K562 (cell line): Measurements from ENCODE around the gene TREH. TPM values are rescaled to one million over a fixed set of nuclear protein-coding genes. Genes with fewer than 3 reads are reported as not detected.
A peak's percentile ranks its signal among the peaks of the same experiment; 100 is the strongest.

Experiments
- ELF4 ChIP-seq: fragments of 450-650 bp; formaldehyde crosslinking; IDR thresholded peaks from 2 replicates; pipeline ENCODE4 v1.4.0; 2022; ENCODE audit warnings: missing genetic modification characterization
- FOXK2 ChIP-seq, 2 experiments: fragments of 450-650 bp; IDR thresholded peaks in 1 of 2; conservative IDR thresholded peaks in 1 of 2; 2 replicates each; pipeline ENCODE4 v1.6.1; 2016; ENCODE audit warnings: low read depth in 2 of 2, mild to moderate bottlenecking in 1 of 2
- HDAC2 ChIP-seq: fragments of 450-650 bp; IDR thresholded peaks from 2 replicates; pipeline ENCODE4 v1.6.1; 2016; ENCODE audit warnings: mild to moderate bottlenecking
- HNRNPK ChIP-seq: fragments of 200-400 bp; formaldehyde crosslinking; IDR thresholded peaks from one replicate; pipeline ENCODE4 v1.6.1; 2018; ENCODE audit warnings: mild to moderate bottlenecking, low read depth, low read length; ENCODE audit not compliant: poor library complexity, severe bottlenecking
- LARP7 ChIP-seq: fragments of 450-650 bp; IDR thresholded peaks from 2 replicates; pipeline ENCODE4 v1.6.1; 2016
- MEF2A ChIP-seq: IDR thresholded peaks from 2 replicates; pipeline ENCODE4 v1.6.1; 2011; ENCODE audit warnings: low read depth, mild to moderate bottlenecking, low read length, moderate library complexity; ENCODE audit not compliant: control insufficient read depth
- NFE2L1 ChIP-seq: fragments of 450-650 bp; IDR thresholded peaks from 2 replicates; pipeline ENCODE4 v1.6.1; 2016; ENCODE audit warnings: missing genetic modification characterization, low read depth, mild to moderate bottlenecking, missing compliant biosample characterization, moderate library complexity, borderline replicate concordance
- NFRKB ChIP-seq: fragments of 450-650 bp; IDR thresholded peaks from 2 replicates; pipeline ENCODE4 v1.6.1; 2016; ENCODE audit warnings: low read depth
- PHF8 ChIP-seq: fragments of 200-600 bp; sonication (generic); IDR thresholded peaks from 2 replicates; pipeline ENCODE4 v1.6.1; 2012; ENCODE audit warnings: mixed run types, mild to moderate bottlenecking, inconsistent platforms, low read length, moderate library complexity, borderline replicate concordance
- PURB ChIP-seq: sonication (generic); formaldehyde crosslinking; IDR thresholded peaks from 2 replicates; pipeline ENCODE4 v1.9.0; 2021; ENCODE audit warnings: low read depth, mild to moderate bottlenecking, missing genetic modification reagents
- RBM25 ChIP-seq: fragments of 200-400 bp; formaldehyde crosslinking; IDR thresholded peaks from 2 replicates; pipeline ENCODE4 v1.6.1; 2018; ENCODE audit warnings: low read length, low read depth, moderate library complexity; ENCODE audit not compliant: severe bottlenecking
- SIRT6 ChIP-seq: IDR thresholded peaks from one replicate; pipeline ENCODE4 v1.6.1; 2012; ENCODE audit warnings: low read depth, mild to moderate bottlenecking, control low read depth, inconsistent platforms, low read length, moderate library complexity
- SMARCA5 ChIP-seq: fragments of 450-650 bp; IDR thresholded peaks from 2 replicates; pipeline ENCODE4 v1.6.1; 2016
- SRSF7 ChIP-seq: fragments of 200-400 bp; formaldehyde crosslinking; optimal IDR thresholded peaks from 2 replicates; pipeline ENCODE3; 2017; ENCODE audit warnings: mild to moderate bottlenecking, low read depth, low read length
- SRSF9 ChIP-seq: fragments of 200-400 bp; formaldehyde crosslinking; IDR thresholded peaks from 2 replicates; pipeline ENCODE4 v1.6.1; 2017; ENCODE audit warnings: low read depth, low read length, borderline replicate concordance
- TBP ChIP-seq: optimal IDR thresholded peaks from 2 replicates; pipeline ENCODE3; 2011; ENCODE audit warnings: low read depth, low read length, improper control_type of control experiment
- YY1 ChIP-seq, 3 experiments: IDR thresholded peaks; 2 replicates each; pipeline ENCODE4 v1.6.1; 2011; ENCODE audit warnings: low read length in 2 of 3, mild to moderate bottlenecking in 2 of 3, moderate library complexity in 2 of 3, borderline replicate concordance in 1 of 3, control low read depth in 1 of 3, low read depth in 1 of 3; ENCODE audit not compliant: insufficient read depth in 3 of 3, insufficient replicate concordance in 2 of 3, control insufficient read depth in 1 of 3, insufficient read length in 1 of 3; ENCODE audit errors: extremely low read depth in 1 of 3
- ZNF165 ChIP-seq: fragments of 250-450 bp; sonication (Bioruptor Pico); IDR thresholded peaks from 2 replicates; pipeline ENCODE4 v1.4.0; 2020; ENCODE audit warnings: borderline replicate concordance
- ZNF274 ChIP-seq: IDR thresholded peaks from 2 replicates; pipeline ENCODE4 v1.6.1; 2011; ENCODE audit warnings: low read depth, mild to moderate bottlenecking, low read length, moderate library complexity, borderline replicate concordance
- ZNF41 ChIP-seq: fragments of 250-450 bp; sonication (Bioruptor Pico); conservative IDR thresholded peaks from 2 replicates; pipeline ENCODE4 v1.4.0; 2020; ENCODE audit warnings: mild to moderate bottlenecking
- polyA plus RNA-seq, 8 experiments: library from polyadenylated mRNA; depleted of rRNA in 4 of 8; stranded (reverse) in 5 of 8; unstranded in 3 of 8; fragments of >200 nt; fragmentation: Nextera tagmentation in 2 of 8; fragmentation: Illumina TruSeq in 1 of 8; extraction: Ambion mirVana in 2 of 8; extraction: Trizol in 1 of 8; gene quantifications; 2 replicates each; pipeline versions ENCODE4 v1.2.1 to v1.2.3, GENCODE V29; 2011 to 2014; ENCODE audit warnings: inconsistent platforms in 1 of 8, missing spikeins in 1 of 8
- total RNA-seq, 7 experiments: library from RNA; depleted of rRNA in 6 of 7; stranded (reverse); fragments of >200 nt in 6 of 7; fragmentation: Illumina TruSeq in 2 of 7; extraction: Trizol in 2 of 7; gene quantifications; 2 replicates each; pipeline versions ENCODE4 v1.2.1 to v1.2.3, GENCODE V29; 2011 to 2021; ENCODE audit warnings: low replicate concordance in 1 of 7
- TF ChIP-seq, protein P1 (sequence below): fragments of 150-350 bp; IDR thresholded peaks from 2 replicates; pipeline ENCODE4 v1.6.1; 2014; ENCODE audit warnings: low read depth, mild to moderate bottlenecking, low read length, borderline replicate concordance
- TF ChIP-seq, protein P2 (sequence below): fragments of 450-650 bp; IDR thresholded peaks from 2 replicates; pipeline ENCODE4 v1.6.1; 2016; ENCODE audit warnings: low read depth, mild to moderate bottlenecking, moderate library complexity
- TF ChIP-seq, protein P3 (sequence below): IDR thresholded peaks from 3 replicates; pipeline ENCODE4 v1.6.1; 2011; ENCODE audit warnings: borderline replicate concordance, mild to moderate bottlenecking; ENCODE audit not compliant: insufficient read length, insufficient read depth

The TREH gene
- total and polyA plus RNA-seq, 9 of the 15 experiments (the other 6 are each of a cell fraction or from before 2014, with no cell fraction given): 0.09 to 0.20 (median 0.11) TPM; not detected in 6

DNA sequence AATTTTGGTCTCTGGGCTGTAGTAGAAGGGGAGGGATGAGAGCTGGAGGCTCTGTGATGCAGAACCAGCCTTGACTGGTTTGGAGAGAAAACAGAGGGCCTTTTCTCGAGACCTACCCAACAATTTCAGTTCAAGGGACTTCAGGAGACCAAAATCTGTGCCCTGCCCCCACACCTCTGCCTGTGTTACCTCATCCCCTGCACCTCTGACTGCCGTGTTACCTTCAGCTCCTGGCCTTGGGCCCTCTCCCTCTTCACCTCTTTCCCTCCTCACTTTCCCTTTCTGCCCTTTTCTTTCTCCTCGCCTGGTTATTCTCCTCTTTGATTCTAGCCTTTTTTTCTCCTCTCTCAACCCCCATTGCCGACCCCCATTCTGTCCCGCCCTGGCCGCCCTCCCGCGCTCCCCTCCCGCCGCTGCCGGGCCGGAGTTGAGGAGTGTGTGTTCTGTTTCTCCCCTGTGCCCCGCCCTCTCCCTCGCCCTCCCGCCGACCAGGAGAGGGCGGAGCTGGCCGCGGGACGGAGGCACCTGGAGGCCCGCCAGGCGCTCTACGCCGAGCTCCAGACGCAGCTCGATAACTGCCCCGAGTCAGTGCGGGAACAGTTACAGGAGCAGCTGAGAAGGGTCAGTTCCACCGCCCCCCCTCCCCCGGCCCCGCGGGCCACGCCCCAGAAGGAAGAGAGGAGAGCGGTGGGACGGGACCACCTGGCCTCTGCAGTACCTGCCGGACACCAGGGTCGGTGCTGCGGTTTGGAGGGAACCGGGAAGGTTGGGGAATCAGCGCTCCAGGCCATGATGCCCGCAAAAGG lies 44.8 kb downstream of the TREH start (continued):
- TF ChIP-seq, protein P1, sequence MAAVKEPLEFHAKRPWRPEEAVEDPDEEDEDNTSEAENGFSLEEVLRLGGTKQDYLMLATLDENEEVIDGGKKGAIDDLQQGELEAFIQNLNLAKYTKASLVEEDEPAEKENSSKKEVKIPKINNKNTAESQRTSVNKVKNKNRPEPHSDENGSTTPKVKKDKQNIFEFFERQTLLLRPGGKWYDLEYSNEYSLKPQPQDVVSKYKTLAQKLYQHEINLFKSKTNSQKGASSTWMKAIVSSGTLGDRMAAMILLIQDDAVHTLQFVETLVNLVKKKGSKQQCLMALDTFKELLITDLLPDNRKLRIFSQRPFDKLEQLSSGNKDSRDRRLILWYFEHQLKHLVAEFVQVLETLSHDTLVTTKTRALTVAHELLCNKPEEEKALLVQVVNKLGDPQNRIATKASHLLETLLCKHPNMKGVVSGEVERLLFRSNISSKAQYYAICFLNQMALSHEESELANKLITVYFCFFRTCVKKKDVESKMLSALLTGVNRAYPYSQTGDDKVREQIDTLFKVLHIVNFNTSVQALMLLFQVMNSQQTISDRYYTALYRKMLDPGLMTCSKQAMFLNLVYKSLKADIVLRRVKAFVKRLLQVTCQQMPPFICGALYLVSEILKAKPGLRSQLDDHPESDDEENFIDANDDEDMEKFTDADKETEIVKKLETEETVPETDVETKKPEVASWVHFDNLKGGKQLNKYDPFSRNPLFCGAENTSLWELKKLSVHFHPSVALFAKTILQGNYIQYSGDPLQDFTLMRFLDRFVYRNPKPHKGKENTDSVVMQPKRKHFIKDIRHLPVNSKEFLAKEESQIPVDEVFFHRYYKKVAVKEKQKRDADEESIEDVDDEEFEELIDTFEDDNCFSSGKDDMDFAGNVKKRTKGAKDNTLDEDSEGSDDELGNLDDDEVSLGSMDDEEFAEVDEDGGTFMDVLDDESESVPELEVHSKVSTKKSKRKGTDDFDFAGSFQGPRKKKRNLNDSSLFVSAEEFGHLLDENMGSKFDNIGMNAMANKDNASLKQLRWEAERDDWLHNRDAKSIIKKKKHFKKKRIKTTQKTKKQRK: no peak
- TF ChIP-seq NFE2L1 (tag): no peak
- TF ChIP-seq SRSF7: no peak
- TF ChIP-seq ZNF274: no peak
- no peak for TF ChIP-seq ZNF165 (CRISPR knock-in tag)
- TF ChIP-seq ZNF41 (CRISPR knock-in tag): no peak
- 0 out of 4 replicates have a peak, but pooled peaks have one; percentile 33 to 35 for TF ChIP-seq FOXK2 (conservative IDR thresholded peaks at IDR 0.05 in 1 of 2, IDR thresholded peaks at IDR 0.05 in 1 of 2; ENCODE audit: low read depth in 2 of 2)
- no peak for TF ChIP-seq SRSF9
- TF ChIP-seq TBP: peak; percentile 45
- TF ChIP-seq, protein P2, sequence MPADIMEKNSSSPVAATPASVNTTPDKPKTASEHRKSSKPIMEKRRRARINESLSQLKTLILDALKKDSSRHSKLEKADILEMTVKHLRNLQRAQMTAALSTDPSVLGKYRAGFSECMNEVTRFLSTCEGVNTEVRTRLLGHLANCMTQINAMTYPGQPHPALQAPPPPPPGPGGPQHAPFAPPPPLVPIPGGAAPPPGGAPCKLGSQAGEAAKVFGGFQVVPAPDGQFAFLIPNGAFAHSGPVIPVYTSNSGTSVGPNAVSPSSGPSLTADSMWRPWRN: no peak
- peak in 1 of 3 experiments; percentile 16 for TF ChIP-seq YY1 (IDR thresholded peaks at IDR 0.05; ENCODE audit: borderline replicate concordance in 1 of 3, control insufficient read depth in 1 of 3, extremely low read depth in 1 of 3, insufficient read depth in 3 of 3, insufficient read length in 1 of 3, insufficient replicate concordance in 2 of 3, low read depth in 1 of 3, low read length in 2 of 3)
- TF ChIP-seq PURB: no peak
- 0 out of 2 replicates have a peak, but pooled peaks have one; percentile 67 for TF ChIP-seq LARP7
- no peak for TF ChIP-seq NFRKB
- TF ChIP-seq MEF2A: no peak
- TF ChIP-seq HDAC2: no peak
- TF ChIP-seq, protein P3, sequence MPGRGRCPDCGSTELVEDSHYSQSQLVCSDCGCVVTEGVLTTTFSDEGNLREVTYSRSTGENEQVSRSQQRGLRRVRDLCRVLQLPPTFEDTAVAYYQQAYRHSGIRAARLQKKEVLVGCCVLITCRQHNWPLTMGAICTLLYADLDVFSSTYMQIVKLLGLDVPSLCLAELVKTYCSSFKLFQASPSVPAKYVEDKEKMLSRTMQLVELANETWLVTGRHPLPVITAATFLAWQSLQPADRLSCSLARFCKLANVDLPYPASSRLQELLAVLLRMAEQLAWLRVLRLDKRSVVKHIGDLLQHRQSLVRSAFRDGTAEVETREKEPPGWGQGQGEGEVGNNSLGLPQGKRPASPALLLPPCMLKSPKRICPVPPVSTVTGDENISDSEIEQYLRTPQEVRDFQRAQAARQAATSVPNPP: no peak
- no peak for TF ChIP-seq SMARCA5
- no peak for TF ChIP-seq SIRT6
- no peak for TF ChIP-seq HNRNPK
- no peak for TF ChIP-seq RBM25
- no peak for TF ChIP-seq ELF4
- peak; percentile 36; the same call in 1 of the 2 replicates for TF ChIP-seq PHF8
